HG03520 (cell line): ENCODE data around the gene PRR7.

Experiments used
- ATAC-seq: cut with Tn5 transposase; IDR thresholded peaks from one replicate; pipeline ENCODE4 v1.9.1; 2021; ENCODE audit warnings: mild to moderate bottlenecking, moderate library complexity; ENCODE audit not compliant: unreplicated experiment

The PRR7 gene

DNA sequence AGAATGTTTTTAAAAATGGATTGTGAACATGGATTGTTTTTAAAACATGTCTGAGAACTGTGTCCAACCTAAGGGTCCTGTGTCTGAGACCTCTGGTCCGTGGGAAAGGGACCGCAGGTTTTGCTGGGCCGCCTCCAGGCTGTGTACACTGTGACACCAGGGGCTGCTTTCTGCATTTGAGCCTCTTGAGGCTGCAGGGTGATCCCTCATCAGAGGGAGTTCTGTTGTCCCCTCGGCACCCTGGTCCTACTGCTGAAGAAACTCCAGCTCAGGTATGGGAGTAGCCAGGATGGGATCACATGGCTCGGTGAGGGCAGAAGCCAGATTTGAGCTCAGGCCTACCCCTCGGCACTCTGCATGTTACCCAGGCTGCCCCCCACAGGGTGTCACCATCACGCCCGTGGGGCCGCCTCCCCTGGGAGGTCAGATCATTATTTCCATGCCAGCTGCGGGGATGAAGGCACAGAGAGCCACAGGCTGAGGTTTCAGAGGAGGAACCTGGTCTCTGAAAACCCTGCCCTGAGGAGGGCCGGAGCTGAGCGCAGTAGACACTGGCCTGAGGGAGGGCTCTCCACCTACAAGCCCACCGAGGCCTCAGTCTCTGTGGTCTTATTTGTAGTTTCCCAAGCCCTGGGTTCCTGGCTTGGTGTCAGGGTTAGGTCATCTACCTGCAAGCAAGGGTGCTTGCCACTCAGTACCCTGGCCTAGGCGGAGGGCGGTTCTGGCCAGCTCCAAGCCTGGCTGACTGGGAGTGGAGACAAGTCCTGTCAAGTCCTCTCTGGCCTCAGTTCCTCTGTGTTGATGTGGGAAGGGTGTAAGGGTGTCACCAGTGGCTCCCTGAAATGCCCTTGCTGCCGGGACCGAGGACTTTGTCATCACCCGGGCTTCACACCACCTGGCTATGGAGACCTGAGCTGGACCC lies 2.8 kb downstream of the PRR7 start:
- ATAC-seq = no peak

DNA sequence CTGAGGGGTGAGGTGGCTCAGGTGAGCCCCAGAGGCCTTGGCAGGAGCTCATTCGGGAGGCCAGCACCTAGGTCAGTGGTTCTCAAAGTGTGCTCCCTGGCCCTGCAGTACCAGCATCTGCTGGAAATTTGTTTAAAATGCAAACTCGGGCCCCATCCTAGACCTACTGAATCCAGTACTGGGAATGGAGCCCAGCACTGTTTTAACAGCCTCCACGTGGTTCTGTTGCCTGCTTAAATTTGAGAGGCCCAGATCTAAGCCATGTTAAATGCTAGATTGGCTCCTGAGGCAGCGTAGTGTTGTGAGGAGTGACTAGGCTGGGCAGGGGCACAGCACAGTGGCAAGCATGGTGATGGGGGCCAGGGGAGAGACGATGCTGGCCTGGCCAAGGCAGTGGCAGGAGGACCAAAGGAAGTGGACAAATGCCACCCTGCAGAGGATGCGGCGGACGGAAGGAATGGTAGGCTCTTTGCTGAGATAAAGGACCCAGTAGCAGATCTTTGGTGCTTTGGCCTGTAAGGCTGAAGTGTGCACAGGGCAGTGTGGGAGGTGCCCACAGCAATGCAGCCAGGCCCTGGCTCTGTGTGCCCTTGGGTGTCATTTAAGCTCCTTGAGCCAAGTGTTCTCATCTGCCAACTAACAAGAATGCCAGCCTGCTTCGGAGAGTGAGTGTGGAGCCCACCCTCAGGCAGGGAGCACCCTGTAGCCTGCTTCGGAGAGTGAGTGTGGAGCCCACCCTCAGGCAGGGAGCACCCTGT lies 4.2 kb downstream of the PRR7 start:
- ATAC-seq = no peak

DNA sequence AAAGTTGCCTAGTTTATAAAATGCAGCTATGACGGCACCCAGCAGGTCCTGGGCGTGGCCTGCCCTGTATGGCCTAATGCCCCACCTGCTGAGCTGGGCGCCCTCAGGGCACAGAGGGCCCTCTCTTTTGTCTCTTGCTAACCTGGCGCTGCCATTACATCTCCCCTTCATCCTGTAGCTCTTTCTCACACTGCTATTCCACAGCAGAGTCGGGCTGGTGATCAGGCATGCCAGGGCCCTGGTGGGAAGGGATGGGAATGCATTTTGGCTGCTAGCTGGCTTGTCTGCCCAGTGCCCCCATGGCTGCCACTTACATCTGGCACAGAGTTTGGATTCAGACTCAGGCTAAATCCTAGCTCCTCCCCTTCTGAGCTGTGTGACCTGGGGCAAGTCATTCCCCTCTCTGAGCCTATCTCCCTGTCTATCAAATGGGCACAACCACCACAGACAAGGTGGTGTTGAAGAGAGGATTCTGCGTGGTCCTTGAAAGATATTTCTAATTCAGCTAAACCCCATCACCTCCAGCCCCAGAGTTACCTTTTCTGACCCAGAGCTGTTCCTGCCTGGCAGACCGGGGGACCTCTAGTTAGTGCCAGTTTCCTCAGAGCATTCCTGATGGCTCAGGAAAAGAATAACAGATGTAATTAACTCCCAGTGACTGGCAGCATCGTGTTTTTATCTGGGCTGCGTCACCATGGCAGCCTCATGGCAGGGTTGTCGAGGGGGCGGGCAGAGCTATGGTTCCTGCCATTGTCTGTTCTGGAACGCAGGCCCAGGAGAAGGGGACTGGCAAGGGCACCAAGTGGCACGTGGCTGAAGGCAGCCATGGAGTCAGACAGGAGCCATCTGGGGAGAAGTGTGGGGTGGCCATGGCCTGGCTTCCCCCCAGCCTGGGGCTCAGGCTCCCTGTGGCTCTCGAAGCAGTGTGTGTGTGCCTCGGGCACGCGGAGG lies 6.3 kb downstream of the PRR7 start:
- no peak for ATAC-seq

DNA sequence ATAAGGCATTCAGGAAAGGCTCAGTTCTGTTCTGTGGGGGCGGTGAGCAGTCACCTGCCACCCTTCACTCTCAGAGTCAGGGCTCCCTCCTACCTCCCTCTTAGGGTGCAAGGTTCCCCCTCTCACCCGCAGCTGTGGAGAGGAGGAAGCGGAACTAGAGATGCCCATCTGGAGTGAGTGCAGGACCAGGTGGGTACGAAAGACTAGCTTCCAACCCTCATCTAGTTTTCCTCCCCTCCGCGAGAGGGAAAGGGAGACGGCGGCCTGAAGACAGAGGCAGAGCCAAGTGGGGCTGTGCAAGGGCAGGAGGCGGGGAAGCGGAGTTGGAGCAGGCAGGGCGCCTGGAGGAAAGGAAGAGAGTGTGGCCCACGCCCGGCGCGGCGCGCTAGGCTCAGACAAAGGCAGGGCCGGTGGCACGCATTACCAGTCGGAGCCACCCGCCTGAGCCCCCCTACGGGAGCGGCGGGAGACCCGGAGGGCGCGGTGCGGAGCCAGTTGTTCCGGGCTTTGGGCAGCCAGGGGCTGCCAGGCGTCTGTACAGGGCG lies 7.3 kb downstream of the PRR7 start:
- ATAC-seq = peak; percentile 1

DNA sequence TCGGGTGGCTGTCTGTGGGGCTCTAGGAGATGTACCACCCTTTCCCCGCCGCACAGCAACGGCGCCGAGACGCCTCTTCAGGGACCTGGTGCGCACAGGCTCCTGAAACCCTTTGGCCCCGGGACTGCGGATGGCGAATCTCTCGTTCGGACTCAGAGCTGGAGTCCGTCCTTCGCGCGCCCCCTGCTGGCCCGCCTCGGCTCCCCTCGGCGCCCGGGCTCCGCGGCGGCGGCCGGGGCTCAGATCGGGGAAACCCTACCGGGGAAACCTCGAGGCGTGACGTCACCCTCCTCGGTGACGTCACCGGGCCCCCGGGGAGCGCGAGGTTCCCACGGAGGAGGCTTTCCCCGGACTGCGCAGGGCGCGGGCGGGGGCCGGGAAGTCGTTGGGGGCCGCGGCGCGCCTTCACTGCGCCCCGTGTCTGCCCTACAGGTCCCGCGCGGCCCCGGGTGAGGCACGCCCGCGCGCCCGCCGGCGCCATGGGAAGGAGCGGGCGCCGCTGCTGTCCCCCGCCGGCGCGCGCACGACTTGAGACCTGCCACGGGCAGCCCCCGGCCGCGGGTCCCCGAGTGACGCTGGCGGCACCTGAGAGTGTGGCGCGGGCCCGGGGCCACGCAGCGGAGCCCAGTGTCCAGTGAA lies 7.9 kb downstream of the PRR7 start:
- ATAC-seq = peak; percentile 43

DNA sequence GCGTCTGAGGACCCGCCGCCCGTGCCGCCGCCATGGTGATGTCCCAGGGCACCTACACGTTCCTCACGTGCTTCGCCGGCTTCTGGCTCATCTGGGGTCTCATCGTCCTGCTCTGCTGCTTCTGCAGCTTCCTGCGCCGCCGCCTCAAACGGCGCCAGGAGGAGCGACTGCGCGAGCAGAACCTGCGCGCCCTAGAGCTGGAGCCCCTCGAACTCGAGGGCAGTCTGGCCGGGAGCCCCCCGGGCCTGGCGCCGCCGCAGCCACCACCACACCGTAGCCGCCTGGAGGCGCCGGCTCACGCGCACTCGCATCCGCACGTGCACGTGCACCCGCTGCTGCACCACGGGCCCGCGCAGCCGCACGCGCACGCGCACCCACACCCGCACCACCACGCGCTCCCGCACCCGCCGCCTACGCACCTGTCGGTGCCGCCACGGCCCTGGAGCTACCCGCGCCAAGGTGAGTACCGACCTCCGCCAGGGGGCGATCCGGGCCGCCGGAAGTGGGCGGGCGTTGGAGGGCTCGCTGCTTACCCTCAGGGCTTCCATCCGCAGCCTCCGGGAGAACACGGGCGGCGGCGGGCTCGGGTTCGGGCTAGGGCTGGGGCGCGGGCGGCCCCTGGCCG lies 8.5 kb downstream of the PRR7 start:
- ATAC-seq = peak; percentile 43

DNA sequence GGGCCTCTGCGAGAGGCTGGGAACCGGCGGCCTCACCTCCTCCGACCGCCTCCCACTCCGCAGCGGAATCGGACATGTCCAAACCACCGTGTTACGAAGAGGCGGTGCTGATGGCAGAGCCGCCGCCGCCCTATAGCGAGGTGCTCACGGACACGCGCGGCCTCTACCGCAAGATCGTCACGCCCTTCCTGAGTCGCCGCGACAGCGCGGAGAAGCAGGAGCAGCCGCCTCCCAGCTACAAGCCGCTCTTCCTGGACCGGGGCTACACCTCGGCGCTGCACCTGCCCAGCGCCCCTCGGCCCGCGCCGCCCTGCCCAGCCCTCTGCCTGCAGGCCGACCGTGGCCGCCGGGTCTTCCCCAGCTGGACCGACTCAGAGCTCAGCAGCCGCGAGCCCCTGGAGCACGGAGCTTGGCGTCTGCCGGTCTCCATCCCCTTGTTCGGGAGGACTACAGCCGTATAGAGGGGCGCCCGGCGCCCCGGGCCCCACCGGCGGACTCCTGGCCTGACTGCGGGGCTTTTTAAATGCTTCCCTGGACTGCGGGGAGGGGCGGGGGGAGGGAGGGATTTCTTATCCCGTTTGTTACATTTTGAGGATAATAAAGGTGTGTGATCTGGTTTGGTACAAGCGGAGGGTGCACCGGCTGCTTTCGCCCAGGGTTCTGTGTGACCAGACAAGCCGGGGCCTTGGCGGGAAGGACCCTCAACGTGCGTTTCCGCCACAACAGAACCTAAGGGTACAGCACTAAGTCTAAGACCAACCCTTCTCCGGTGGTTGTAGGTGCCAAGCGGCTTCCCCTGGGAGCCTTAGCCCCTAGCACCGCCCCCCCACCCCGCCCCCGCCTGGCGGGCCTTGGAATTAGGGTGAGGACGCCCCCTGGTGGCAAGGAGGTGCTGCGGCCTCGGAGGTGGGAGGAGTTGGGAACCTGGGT lies 9.3 kb downstream of the PRR7 start:
- ATAC-seq = peak; percentile 15

DNA sequence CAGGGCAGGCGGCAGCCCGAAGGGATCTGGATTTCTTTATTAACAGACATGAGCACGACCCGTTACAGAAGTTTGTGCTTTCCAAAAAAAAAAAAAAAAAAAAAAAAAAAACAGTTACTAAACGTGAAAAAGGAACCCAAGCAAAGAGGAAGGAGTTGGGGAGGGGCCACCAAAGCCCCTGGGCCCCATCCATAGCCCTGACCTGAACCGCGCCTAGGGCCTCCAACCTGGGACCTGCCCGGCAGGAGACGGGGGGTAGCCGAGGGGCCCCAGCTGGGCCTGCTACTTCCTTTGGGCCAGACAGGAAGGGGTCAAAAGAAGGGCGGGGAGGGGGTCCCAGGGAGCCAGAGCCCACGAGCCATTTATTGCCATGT lies 10.0 kb downstream of the PRR7 start:
- no peak for ATAC-seq

DNA sequence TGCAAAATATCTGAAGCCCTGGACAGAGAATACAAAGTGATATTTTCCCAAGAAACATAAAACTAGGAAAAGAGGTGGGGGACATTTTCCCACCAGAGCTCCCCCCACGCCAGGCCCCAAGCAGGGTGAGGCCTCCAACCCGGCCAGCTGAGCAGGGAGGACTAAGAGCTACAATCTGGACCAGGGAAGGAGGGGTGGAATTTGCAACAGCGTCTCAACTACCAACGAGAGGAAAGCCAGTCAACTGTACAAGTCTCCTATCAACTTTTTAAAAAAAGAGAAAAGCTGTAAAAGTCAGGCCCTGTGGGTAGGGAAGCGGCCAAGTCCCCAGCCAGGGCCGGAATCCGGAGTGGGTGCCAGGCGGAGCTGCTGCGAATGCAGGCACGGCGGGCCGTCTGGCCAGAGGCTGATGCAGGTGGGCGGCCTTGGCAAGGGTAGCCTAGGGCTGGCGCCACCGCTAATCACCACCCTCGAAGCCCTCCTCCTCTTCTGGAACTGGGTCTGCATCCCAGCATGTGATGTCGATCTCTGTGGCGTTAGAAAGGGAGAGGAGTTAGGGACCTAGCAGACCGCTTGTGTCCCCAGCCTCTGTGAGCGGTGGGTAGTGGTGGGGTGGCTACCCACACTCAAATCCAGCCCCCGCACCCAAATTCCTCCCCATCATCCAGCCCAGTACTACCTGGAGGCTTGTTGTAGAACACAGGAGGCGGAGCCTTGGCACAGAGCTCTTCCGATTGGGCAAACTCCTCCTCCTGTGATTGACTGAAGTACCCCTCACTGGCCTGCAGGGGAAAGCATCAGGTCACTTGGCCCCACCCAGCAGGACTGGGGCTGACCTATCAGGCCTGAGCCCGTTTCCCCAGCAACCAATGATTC lies 10.6 kb downstream of the PRR7 start:
- peak; percentile 32 for ATAC-seq

DNA sequence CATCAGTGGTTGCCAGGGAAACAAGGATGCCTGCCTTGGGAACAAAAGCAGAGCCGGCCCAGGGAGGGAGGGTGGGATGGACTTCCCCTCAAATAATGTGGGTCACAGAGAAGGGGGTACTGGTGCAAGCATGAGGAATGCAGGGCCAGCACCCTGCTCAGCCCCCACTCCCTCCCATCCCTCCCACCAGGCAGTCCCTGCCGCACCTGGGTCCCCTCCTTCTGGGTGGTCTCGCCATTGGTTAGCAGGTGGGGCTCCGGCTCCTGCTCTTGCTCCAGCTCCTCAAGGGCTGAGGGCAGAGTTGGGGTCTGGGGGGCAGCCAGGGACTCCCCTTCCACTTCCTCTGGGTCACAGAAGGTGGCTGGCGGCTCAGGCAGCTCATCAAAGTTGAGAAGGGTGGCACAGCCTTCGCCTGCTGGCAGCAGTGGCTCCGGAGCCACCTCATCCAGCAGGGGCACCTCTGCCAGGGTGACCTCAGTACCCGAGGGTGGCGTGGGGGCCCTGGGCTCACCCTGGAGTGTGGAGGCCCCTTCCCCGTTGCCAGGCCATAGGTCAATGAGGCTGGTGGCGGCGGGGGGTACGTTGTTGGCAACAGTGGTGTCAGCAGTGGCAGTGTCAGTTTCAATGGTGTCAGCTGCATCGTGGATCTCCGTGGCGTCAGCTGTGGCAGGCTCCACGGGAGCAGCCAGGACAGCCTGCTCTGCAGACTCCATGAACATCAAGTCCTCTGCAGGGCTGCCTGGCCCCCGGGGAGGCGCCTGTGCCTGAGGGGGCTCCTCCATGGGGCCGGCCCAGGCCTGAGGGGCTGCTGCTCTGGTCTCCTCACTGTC lies 11.5 kb downstream of the PRR7 start:
- ATAC-seq = no peak

DNA sequence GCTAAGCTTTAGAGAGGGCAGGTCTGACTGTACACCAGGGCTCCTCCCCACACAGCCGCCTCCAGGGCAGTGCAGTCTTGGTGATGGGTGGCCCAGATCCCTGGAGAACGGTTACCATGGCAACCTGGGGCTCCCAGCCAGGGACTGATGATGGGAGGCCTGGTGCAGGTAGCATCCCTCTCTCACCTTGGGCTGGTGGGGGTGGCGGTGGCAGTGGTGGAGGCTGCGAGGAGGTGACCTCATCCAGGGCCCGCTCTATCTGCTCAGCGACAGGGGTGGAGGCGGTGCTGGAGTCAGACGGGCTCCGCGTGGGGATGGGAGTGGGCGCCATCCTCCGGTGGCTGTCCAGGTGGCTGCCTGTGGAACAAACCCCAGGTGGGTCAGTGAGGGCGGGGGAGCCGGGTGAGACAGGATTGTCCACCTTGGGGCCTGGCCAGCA lies 12.3 kb downstream of the PRR7 start:
- no peak for ATAC-seq

DNA sequence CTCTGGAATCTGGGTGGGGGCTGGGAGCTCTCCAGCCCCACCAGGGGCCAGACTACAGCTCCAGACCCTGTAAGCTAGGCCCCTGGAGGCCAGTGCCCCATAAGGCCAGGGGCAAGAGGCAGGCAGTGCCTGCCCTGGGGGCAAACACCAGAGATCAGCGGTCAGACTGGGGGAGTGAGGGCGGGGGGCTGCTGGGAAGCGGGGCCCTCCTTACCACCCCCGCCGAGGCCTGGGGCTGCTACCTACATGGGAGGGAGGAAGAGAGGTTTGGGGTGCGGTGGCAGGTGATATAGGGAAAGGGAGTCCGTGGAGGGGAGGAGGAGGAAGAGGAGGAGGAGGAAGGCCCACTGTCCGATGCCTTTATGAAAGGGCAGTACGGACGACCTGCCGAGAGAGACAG lies 12.7 kb downstream of the PRR7 start:
- ATAC-seq = no peak

DNA sequence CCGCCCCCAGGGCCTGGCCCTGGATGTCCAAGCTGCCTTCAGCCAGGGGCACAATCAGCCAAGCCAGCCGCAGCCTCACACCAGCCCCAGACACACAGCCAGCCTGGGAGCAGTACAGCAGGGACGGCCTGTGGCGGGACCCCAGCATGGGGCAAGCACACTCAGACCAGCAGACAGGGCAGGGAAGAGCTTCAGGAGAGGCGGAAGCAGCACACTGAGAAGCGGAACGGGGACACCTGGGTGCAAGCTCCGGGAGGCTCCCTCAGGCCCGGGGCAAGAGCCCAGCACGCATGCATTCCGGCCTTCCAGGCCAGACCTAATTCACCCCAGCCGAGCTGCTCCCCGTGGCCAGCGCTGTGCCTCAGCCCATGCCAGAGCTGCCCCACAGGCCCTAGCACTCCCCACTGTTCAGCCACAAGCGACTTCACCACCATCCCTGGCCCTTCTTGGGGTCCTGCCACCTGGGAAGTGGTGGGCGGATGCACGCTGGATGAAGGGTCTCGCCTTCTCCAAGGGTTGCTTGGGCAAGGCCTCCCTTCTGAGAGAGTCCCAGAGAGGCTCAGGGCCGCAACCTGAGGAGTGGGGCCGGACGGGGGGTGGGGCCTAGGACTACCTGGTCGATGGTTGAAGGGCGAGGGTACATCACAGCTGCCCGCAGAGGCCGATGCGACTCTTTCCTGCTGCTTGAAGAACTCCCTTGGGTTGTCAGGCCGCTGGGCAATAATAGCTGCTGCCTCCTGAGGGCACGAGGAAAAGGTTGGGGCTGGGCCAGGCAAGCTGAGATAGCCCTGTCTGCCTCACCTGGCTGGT lies 13.4 kb downstream of the PRR7 start:
- ATAC-seq = no peak

DNA sequence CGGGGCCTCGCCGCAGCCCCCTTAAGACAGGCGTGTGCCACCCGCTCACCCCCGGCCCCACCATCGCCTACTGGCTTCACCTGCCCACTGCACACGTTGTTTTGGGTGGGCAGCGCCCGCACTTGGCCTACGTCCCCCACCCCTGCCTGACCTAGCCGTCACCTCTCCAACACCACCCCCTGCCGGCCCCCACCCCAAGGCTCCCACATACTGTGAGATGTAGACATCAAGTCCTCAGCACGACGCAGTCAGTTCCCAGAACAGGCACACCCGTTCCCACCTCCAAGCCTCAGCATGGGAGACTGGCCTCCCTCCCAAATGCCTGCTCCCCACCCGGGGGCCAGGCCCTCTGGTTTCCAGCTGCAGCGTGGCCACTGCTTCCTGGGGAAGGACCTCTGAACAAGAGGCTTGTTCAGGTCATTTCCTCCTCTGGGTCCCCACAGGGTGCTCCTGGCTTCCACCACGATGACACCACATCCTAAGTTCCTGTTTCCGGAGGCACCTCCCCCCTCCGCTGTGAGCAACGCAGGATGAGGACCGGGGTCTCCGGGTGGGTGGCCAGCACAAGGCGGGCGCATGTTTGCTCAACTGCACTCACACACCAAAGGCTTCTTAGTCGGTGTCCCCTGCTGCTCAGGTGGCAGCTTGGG lies 15.5 kb downstream of the PRR7 start:
- no peak for ATAC-seq

DNA sequence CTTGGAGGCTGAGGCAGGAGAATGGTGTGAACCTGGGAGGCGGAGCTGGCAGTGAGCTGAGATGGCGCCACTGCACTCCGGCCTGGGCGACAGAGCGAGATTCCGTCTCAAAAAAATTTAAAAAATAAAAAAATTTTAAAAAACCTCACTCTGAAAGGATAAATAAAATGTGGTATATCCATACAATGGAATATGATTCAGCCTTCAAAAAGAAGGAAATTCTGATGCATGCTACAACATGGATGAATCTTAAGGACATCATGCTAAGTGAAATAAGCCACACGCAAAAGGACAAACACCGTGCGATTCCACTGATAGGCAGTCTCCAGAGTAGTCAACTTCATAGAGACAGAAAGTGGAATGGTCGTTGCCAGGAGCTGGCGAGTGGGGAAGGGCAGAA lies 18.4 kb downstream of the PRR7 start:
- no peak for ATAC-seq

DNA sequence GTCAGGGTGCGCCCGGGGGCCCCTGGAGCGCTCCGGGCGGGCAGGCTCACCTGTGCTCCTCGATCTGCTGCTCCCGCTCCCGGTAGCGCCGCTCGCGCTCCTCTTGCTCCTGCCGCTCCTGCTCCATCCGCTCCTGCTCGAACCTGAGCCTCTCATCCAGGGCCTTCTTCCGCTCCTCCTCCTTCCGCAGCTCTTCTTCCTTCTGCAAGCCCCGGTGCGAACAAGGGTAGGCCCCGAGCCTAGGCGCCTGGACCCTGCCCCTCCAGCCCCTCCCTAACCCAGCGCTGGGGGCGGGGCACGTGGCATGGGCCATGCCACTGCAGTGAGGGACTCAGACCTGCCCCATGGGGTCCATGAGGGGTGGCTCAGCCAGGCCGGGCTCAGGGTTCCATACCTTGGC lies 20.2 kb downstream of the PRR7 start:
- ATAC-seq = no peak
